ENCODE measurements around the gene PEAK1.
A peak's percentile ranks its signal among the peaks of the same experiment; 100 is the strongest.

The PEAK1 gene

DNA sequence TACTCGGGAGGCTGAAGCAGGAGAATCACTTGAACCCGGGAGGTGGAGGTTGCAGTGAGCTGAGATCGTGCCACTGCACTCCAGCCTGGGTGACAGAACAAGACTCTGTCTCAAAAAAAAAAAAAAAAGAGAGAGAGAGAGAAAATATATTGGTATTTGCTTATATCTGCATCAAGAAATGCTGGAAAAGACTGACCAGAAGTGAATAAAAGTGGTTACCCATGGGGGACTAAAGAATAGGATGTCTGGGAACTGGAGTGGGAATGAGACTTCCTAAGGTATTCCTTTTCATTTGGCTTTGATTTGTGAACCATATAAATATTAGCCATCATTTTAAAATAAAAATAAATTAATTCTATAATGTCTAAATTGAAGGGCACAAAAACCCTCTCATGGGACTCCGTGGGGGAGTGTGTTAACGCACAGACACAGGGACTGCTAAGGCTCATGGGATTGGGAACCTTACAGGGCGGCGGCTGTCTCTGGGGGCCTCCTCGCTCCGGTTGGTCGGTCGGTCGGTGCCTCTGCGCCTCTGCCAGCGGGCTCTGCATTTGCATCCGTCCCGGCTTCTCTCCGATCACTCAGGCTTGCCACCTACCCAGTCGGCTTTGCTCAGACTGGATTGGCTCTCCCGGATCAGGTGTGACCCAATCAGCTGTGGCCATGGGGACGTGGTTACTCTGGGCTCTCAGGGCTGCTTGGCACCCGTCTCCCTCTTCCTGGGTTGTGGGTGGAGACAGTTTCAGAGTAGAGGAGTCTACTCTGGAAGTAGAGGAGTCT lies 336.3 kb downstream of the PEAK1 start:
- peak; percentile 94 for DNase-seq

DNA sequence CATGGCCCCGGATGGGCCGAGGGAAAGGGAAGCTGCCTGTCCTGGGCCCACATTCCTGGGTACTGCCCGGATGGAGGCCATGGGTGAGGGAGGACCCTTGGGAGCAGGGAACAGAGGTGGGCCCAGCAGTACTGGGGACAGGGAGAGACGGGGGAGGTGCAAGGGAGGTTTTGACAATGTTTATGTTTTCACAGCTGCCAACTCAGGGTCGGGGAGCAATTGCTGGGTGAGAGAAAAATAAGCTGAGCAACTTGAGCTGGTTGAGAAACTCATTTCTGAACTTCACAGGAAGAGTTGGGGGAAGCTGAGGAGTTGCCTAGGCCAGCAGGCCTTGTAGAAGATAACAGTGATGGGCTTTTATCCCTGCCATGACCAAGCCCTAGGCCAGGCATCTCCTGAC lies 337.9 kb downstream of the PEAK1 start:
- no peak for DNase-seq

DNA sequence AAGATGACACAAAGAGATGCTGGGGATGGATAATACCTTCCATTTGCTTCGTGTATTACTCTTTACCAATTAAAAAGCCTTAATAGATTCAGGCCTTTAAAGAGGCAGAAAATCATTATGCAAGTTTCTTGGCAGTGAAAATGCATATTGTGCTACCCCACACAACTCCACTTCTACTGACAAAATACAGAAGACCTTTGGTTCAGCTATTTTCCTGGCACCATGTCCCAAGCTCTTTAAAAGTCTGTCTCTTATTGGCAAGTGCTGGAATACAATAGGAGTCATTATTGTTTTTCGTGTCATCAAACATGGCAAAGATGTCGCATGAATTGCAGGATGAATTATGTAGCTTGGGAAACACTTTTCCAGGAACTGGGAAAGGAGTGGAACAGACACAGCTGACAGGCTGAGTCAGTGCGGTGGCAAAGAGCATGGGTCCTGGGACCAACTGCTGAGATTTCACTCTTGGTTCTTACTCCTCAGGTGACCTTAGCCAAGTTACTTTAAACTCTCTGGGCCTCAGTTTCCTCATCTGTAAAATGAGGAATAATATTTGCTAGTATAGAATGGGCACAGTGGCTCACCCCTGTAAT lies 343.5 kb downstream of the PEAK1 start:
- DNase-seq, result no peak

DNA sequence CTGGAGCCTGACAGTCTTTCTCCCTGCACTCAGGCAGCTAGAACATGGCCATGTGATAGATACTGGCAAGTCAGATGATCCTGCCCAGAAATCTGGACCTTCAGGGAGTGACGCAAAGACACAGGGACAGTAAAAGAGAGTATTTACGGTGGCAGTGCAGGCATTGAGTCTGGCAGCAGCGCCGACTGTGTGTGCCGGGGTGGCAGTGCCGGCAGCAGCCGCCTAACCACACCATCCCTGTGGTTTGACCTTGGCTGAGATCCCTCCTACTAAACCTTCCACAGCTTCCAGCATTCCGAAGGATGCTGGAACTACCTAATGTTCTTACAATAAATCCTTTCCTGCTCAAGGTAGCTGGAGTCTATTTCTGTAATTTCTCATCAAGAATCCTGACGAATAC lies 344.4 kb downstream of the PEAK1 start:
- DNase-seq, result no peak

DNA sequence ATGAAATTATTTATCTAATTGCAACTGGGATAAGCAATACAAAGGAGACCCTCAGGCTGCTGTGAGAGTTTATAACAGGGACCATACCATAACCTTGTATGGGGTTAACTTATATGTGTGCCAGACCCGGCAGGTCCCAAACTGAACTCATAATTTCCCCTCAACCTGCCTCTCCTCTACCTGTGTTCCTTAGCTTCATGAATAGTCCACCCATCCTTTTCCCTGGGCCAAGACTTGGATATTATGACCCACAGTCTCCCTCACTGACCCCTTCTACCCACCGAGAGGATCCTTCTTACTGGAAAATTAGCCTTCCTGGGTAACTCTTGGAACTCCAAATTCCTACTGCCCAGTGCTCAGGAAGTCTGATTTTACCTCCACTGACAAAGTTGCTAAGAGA lies 345.6 kb downstream of the PEAK1 start:
- no peak for DNase-seq

DNA sequence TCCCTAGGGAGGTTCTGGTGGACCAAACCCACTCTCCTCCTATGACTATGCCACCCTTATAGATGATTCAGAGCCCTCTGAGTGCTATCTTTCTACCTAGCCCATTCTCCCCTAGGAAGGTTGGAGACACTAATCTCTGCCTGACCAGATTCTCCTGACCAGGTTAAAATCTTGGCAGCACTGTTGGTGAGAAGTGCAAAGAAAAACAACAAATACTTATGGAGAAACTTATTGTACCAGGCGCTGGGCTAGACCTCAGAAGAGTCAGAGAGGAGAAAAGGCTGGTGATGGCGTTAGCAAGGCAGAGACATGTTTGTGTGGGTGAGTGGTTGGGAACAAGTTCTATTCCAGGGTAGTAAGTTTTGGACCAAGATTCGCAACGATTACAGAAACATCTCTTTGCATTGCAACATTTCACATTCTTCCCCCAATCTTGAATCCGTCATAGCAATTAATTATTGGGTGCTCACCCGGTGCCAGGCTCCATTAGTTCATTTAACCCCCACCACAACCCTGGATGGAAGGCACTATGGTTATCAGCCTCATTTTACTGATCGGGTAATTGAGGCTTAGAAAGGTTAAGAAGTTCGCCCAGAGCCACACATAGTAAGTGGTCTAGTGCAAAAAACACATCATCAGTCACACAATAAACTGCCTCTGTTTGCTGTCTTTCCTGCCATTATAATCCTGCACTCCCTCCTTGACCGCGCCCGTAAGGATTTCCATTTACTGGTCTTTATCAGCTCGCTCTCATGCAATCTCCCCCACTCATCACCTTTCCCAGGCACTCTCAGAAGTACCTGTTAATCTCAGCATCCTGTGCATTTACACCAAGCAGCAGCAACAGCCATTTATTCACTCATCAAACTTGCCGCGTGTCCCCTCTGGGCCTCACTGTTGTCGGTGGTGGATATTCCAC lies 348.3 kb downstream of the PEAK1 start:
- DNase-seq, result no peak

DNA sequence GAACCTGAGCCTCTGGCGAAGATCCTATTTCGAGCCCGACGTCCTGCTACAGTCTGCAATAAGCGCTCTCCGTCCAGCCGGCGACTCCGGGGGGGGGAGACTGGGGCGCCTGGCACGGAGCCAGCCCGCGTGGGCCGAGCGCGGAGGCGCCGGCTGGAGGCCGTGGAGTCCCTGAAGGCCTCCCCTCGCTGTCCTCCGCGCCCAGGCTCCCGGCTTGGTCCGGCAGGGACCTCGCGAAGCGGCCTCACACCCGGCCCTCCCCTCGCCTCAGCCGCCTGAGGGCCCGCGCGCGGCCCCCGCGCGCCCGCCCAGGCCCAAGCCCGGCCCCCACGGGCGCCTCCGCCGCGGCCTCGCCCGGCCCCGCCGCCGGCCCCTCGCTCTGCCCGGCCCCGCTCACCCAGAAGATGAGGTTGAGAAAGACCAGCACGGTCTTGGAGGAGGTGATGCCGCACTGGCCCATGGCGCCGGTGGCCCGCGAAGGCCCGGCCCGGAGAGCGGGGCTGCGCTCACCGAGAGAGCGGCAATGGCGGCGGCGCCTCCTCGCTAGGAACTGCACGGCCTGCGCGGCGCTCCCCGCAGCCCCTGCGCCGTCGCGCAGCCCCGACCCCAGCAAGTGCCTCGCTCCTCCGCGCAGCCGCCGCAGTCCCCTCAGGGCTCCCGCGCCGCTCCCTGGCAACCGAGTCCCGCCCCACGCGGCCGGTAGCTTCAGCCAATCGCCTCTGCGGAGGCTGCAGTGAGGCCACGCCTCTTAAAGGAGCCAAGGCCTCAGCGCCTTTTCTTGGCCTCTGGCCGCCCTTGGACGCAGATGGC lies 349.2 kb downstream of the PEAK1 start, which contains the start of gene TSPAN3:
TSS of gene TSPAN3 (minus strand) at position 615 of the 810 bp plus-strand sequence. CDS start at position 460, 155 bp downstream.
- DNase-seq, result peak; percentile 76

DNA sequence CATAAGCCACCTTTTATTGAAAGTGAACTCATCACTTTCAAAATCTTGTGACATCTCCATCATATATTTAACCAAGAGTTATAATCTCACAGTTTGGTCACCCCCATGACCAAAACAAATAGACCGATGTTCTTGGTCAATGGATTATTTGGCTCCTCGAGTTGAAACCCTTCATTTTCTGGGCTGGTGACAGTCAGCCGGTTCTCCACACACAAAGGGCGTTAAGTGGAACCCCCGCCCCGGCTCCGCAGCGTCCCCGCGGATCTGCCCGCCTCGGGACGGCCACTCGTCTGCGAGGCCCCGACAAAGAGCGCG lies 349.8 kb downstream of the PEAK1 start:
- DNase-seq, result no peak

DNA sequence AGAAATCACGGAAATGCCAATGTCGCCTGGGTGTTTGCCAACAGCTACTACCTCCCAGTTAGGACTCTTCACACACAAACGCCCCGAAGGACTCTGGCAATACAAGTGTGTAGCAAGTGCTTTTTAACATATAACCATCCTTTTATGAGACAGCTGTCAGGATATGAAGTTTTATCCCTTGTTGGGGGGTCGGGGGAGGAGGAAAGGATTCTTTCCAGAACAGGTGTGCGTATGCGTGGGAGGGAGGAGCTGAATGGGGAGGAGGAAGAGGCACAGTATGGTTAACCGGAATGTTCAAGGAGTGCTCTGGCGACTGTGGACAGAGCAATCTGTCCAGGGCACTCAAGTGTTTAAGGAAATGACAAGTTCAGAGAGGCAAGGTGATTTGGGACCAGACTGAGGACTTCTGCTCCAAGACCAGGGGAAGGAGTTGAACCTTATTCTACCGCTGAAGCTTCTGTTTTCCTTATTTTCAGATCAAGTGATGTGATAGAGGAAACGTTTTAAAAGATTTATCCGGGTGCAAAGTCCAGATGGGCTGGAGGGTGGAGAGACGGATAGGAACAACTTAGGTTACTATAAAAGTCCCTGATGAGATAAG lies 350.3 kb downstream of the PEAK1 start:
- no peak for DNase-seq

DNA sequence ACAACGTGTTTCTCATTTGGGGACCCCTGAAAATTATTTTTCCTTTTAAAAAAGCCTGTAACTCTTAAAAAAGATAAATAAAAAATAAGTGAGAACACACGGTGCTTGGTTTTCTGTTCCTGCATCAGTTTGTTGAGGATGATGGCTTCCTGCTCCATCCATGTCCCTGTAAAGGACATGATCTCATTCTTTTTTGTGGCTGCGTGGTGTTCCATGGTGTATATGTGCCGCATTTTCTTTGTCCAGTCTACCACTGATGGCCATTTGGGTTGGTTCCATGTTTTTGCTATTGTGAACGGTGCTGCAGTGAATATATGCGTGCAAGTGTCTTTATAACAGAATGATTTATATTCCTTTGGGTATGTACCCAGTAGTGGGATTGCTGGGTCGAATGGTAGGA lies 351.3 kb downstream of the PEAK1 start:
- DNase-seq, result no peak

DNA sequence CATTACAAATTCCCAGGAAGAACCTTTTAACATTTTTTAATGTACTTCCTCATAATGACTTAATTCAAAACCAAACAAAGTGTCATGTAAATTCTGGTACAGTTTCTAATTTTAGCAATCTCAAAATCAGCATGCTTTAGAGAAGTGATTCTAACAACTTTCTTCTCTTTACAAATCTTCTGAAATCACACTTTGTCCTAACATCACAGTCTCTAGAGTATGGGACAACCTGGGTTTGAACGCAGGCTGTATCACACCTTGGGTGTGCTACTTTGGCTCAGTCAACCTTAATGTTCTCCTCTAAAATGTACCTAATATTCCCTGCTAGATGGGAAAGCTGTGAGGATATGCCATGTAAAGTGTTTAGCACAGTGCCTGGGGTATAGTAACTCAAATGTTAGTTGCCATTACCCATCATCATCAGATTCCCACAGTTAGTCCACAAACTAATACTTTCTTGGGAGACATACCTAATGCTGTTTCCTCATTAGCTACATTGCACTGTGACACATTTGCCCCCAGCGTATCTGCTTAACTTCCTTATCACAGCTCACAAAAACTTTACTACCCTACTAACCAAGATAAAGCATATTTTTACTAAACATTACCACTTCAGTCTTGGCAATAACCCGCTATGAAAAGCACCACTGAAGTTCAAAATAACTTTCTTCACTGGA lies 352.1 kb downstream of the PEAK1 start:
- no peak for DNase-seq

DNA sequence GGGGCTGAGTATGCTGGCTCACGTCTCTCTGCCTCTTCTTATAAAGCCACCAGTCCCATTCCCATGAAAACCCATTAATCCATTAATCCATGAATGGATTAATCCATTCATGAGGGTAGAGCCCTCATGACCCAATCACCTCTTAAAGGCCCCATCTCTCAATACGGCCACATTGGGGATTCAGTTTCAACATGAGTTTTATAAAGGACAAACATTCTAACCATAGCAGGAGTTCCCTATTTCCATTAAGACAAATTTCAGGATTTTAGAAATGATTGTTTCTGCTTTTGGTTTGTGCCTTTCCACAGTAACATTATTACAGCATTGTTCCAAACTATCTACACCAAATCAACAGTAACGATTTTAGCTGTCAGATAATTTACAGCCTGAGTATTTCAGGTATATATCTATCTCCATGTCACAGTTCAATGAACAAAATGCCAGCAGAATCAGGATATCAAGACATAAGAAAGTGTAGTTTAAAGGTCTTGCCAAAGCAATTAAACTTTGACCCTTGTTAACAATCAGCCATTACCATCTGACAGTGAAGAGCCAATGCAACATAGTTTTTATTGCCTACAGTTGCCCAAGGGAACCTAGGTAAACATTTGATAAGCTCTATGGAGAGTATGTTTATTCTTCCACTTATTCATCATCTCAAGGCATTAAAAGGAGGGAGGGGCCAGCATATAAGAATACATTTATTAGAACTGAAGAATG lies 352.8 kb downstream of the PEAK1 start:
- no peak for DNase-seq

DNA sequence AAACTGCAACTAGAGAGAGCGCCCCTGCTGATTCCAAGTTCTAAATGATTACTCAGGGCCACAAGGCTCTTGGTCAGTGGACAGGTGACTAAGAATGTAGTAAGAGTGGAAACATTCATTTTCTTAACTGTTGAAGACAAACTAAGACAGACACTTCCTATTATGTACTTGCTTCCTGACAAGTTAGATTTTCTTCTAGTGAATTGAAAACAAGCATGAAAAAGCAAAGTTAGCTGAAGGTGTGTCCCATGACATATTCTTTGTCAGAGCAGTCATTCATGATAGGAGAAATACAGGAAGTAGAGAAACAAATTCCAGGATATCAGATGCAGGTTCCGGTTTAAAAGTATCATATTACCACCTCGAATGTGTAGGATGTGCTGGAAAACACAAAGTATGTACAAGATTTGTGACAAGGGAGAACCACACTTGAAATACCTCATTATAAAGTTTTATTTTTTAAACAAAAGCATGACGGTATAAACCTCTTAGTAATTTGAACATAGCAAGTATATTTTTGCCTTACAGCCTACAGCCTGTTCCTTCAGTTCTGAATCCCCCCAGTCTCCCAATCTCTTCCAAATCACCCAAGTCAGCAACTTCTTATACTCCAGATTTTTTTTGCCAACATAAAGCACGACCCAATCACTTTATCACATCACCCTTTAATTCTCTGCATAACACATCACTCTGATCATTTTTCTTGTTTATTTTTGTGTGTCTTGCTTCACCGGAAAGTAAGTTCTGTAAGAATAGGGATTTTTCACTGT lies 355.2 kb downstream of the PEAK1 start:
- no peak for DNase-seq

DNA sequence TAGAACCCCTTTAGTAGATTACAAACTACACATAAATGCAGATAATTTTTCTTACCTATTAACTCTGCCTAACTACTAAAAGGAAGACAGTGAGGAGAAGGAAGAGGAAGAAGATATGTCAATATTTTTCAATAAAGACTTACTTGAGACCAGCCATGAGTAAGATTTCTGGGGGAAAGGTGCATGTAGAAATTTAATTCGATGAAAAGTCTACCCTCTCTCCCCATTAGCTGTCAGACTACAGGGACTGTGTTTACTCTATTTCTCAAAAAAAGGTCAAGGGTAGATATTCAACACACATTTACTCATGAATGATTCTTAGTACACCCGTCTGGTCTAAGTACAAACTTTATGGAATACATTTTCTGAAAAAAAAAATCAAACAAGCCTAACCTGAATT lies 355.8 kb downstream of the PEAK1 start:
- DNase-seq, result no peak

DNA sequence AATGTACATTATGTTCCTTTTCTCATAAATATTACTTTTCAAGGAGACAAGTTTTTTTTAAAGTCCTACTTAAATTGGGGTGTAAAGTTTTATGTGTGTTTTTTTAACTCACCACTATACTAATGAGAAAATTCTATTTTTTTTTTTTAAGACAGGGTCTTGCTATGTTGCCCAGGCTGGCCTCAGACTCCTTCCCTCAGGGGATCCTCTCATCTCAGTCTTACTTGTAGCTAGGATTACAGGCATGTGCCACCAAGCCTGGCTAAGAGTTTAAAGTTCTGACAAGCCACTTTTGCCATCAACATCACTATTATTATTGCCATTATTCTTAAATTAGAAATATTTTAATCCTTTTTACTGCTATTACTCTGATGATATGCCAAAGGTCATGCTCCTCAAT lies 356.7 kb downstream of the PEAK1 start:
- DNase-seq, result no peak

DNA sequence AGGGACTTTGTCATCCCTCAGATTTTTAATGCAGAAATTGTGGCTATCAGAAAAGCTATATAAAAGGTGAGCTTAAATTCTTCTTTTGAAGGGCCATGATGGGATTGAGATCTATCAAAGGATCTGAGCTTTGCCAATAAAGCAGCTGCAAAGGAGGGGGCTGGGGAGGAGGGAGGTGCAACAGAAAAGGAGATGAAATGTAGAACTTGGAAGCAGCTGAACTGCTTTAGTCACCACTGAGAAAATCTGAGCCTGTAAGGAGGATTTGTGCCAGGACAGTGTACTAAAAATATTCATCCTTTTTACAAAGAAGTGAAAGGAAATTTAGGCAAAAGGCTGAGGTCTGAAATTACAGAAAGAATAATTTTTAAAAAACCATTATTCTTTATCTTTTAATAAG lies 359.4 kb downstream of the PEAK1 start:
- DNase-seq, result no peak

DNA sequence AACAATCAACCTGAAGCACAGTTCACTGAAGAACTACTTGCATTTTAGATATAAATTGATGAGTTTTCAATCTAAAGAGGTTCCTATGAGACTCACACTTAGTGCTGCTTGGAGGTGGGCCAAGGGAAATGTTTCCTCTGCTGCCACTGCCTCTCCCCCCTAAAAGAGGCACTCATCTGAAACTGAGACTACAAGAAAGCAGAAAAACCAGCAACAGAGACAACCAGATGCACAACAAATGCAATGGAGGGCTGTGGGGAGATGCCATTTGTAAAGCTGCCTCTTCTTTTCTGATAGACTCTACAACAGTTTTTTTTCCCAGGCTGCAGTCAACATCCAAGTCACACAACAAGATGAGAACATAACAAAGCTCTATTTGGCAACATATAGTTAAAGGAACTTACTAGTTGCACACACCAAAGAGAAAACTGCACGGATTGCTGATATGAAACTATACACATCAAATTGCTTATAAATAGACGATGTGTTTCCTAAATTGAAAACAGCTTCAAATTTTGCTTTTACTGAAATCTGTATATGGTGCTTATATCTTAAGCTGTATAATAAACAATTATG lies 360.0 kb downstream of the PEAK1 start:
- DNase-seq, result no peak

DNA sequence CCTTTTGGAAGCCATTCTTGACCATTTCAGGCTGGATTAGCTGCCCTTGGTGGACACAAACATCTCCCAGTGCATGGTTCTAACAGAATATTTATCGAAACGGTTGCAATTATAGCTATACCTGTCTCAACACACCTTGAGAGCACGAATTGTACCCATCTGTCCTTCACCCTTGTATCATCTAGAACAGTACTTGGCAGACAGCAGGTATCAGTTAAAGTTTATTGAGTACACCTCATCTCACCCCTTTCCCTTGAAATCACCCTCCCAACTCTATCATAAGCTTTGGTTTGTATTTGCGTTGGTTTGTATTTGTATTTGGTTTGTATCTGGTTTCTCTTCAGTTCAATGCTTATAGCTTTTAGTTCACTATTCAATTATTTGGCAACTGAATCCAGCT lies 361.4 kb downstream of the PEAK1 start:
- no peak for DNase-seq

DNA sequence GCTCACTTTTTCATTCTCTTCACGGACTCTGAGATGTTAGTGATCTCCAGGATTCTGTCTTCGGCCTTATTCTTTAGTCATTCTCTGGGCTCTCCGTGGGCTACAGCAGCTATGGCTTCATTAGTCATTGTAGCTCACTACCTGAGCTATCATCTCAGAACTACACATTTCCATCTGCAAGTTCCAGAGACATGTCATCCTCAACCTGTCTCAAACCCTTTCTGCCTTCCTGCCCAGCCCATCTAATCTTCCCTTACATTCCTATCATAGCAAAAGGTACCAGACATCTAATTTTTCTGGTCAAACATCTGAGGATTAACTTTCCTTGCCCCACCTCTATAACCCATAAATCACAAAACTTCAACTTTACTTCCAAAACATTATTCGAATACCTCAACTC lies 362.2 kb downstream of the PEAK1 start:
- DNase-seq, result no peak

DNA sequence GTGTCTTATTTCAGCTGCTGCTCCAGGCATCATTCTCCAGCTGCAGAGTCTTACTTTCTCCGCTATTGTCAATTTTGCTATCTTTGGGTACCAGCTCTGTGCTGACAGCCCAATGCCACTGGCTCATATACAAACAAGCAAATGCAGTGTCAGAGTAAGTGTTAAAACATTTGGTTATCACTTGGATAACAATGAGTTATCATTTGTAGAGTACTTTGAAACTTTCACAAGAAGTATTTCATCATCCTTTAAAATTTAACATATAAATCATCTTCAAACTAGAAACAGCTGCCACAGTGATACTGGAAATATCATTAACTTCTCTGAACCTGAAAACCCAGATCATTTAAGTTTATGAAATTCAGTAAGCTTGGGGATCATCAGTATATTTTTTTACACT lies 362.8 kb downstream of the PEAK1 start:
- DNase-seq, result no peak

All from SHP77 treated with DMSO at 0.1 percent for 48 hours (cell line).